NCI-H2196 treated with DMSO at 0.1 percent for 48 hours (cell line): Measurements from ENCODE around the gene MAEL.

Experiments used
- DNase-seq: peaks from one replicate; lab custom pipeline; 2025; ENCODE audit not compliant: unreplicated experiment; lab: John Stamatoyannopoulos, UW

Gene MAEL

GRCh38 chr1:167054946-167055630 lies 66.0 kb downstream of the MAEL start:
- no peak for DNase-seq

DNA sequence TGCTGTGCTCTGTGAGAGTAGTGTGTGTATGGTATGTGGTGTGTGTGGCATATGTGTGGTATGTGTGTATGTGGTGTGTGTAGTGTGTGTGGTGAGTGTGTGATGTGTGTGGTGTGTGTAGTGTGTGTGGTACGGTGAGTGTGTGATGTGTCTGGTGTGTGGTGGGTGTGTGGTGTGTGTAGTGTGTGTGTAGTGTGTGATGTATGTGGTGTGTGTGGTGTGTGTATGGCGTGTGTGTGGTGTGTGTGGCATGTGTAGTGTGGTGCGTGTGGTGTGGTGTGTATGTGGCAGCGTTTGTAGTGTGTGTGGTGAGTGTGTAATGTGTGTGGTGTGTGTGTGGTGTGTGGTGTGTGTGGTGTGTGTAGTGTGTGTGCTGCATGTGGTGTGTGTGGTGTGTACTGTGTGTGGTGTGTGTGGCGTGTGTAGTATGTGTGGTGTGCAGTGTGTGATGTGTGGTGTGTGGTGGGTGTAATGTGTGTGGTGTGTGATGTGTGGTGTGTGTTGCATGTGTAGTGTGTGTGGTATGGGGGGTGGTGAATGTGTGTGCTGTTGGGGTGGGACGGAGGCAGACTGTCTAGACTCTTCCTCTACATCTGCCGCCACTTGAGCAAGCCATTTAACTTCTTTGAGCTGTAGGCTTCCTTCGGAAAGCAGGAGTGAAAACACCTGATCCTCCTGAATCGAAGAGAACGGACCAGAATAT lies 67.6 kb downstream of the MAEL start:
- DNase-seq = no peak

DNA sequence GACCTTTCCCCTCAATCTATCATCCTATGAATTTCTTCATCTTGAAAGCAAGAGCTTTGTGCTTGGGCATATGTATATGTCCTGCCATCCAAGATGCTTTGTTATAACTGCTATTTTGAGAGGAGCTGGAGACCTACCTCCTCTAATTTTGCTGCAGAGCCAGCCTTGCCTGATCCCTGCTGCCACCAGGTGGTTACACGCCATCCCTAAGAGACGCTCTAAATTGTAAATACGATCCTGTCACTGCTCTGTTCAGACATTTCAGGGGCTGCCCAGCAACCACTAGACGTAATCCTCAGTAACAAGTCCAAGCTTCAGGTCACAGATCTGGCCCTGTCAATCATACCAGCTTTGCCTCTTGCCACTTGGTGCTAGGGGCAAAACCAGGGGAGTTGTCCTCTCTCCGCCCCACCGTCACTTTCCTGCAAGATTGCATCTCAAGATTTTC lies 68.2 kb downstream of the MAEL start:
- DNase-seq = peak; percentile 55

DNA sequence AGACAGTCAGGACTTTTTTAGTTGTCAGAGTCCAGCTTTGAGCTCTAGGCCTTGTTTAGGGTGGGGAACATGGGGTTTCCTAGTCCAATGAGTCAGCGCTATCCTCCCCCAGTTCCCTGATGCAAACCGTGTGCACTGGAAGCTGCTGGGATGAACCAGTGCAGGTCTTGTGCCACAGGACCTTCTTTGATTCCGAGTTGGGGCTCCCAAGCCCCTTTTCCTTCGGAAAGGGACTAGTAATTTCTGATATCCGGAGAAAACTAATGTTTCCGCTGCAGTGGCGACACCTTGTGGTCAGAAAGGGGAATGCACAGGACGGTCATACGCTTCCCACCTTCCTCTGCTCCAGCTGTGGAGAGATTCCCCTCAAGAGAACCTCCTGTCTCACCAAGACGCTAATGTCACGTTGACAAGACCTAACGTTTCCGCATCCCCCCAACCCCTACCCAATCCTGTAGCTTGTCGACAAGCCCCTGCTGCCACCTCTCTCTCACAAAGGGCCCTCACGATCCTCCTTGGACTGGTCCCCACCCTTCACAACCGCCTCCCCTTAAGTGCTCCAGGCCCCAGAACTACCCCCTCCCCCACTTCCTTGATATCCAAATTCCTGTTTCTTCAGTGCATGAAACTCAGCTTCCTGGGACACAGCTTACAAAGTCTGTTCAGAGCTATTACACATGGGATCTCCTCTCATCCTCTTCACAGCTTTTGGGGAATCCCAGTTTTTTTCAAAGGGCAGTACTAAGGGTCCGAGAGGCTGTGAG lies 70.1 kb downstream of the MAEL start:
- DNase-seq = peak; percentile 18

DNA sequence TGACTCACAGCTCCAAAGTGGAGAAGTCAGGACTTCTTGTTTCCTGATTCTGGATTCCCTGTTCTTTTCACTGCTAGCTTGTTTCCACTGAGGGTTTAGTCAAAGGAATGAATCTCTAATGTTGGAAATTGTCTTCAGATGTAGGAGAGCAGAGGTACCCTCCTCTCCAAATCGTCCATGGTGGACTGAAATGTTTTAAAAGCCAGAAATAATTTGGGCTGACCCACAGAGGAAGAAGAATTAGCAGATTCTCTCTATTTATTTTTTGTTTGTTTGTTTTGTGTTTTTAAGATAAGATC lies 70.7 kb downstream of the MAEL start:
- DNase-seq = no peak

DNA sequence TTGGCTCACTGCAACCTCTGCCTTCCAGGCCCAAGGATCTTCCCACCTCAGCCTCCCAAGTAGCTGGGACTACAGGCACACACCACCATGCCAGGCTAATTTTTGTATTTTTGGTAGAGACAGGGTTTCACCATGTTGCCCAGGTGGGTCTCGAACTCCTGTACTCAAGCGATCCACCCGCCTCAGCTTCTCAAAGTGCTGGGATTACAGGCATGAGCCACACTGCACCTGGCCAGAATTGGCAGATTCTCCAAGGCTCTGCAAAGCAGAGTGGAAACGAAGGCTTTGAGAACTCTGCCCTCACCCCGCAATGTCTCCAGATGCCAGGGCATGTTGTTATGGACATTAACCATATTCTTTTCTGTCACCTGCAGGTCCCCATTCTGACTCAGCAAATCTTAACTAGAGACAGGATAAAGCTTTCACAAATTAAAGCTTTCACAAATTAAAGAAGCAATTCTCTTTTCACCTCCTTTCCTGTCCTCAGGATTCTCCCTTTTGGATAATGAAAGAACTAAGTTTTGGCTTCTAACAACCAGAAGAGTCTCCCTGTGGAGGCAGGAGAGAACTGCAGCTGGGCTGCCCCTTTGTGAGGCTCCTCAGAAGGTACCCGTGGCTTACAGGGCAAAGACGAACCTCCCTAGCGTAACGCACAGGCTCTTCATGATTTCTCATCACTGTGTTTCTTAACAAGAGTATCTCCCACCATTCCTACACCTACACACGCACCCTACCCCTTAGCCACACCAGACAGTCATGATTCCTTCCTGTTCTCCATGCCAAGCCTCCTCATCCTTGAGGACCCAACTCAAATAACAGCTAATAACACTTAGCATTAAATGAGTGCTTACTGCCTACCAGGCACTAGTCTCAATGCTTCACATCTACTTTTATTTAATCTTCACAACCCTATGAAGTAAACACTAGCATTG lies 71.3 kb downstream of the MAEL start:
- DNase-seq = no peak

DNA sequence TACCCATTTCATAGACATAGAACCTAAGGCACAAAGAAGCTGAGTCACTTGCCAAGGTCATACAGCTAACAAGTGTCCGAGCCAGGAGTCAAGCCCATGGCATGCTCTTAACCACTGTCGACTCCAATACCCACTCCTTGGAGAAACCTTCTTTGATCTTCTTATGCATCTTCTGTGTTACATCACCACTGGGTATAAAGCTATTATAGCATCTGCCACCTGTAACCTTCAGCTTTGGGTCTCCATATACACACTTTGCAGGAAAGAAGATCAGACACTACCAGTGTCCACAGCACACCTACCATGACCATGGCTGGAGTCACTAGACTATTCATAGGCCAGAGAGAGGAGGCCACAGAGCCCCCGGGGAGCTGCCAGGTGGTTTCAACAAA lies 72.0 kb downstream of the MAEL start:
- DNase-seq = no peak

DNA sequence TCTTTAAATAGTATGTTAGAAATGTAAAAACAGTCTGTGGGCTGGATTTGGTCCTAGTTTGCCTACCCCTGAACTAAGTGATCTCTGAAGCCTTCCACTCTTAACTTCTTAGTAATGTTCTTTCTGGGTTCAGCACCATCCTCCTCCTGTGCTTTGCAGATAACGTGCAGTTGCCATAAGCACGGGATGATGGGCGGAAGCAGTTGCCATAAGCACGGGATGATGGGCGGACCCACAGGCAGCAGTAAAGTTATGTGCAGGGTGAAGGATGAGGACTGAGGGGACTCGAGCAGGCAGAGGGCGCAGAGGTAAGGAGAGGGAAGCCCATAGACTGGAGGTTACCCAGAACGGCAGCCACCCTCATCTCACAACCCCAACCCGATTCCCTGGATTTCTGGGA lies 75.5 kb downstream of the MAEL start:
- DNase-seq = no peak

- no peak for DNase-seq
Observed at GRCh38 chr1:167065471-167065870, 76.4 kb downstream of the MAEL start.

GRCh38 chr1:167066333-167067122 lies 77.4 kb downstream of the MAEL start:
- DNase-seq = peak; percentile 54

DNA sequence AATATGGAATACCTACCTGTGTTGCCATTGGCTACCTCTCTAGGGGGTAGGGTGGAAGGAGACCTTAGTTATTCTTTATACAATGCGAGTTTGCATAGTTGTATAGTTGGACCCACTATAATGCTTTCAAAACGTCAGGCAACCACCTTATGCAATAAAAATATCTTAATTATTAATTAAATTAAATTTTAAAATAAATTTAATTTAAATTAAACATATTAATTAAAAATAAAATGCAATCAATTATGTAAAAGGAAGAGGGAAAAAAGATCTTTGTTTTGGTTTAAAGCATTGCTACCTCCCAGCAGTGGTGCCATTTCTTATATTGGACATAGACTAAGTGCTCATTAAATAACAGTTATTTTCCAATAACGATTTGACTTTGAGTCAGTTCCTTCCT lies 78.8 kb downstream of the MAEL start:
- no peak for DNase-seq

- DNase-seq = no peak
Observed at GRCh38 chr1:167068761-167069160, 79.7 kb downstream of the MAEL start.

DNA sequence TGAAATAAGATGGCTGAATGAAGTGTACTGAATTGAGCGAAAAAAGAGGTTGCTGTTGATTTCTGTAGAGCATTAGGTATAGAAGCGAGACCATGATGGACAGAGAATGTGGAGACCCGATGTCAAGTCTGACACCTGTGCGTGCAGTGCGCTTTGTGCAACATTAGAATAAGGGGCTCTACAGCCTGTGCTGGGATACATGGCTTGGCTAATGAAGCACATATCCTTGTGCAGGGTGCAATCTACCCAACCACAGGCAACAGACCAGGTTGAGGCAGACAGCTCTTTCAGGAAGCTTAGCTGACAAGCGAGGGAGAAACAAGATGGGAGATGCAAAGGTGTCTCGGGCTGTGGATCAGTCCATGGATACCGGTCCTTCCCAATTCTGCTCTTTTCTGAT lies 82.2 kb downstream of the MAEL start:
- no peak for DNase-seq
